K562 (cell line): ENCODE measurements around the gene ZFAND3.

Experiments used
- NR2C2 ChIP-seq, 2 experiments: fragments of 200-800 bp in 1 of 2; sonication (Bioruptor generic) in 1 of 2; sonication (generic) in 1 of 2; formaldehyde crosslinking in 1 of 2; IDR thresholded peaks; 2 replicates each; pipeline versions ENCODE4 v1.6.1 to v1.8.0; 2016 to 2022; ENCODE audit warnings: mild to moderate bottlenecking in 1 of 2, missing compliant biosample characterization in 1 of 2, missing genetic modification characterization in 1 of 2, missing genetic modification reagents in 1 of 2
- TRIM28 ChIP-seq: fragments of 450-650 bp; IDR thresholded peaks from 2 replicates; pipeline ENCODE4 v1.6.1; 2017

DNA sequence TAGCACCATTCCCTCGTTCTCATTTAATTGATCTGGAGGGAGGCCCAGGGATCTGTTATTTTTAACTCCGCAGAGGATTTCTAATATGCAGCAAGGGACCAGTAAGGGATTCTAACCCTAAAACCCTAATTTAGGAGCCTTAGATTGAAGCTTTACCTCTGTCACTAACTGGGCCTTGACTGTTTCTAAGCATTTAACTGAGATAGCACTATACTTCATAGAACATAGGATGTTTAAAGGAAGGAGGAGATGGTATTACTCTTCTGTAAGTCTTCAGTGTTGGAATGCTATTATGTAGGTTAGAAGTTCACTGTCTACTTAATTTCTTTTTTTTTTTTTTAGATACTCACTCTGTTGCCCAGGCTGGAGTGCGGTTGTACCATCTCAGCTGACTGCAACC lies 242.5 kb downstream of the ZFAND3 start:
- no peak for TF ChIP-seq NR2C2 (CRISPR knock-in tag; IDR thresholded peaks at IDR 0.05)
- no peak for TF ChIP-seq NR2C2 (tag; IDR thresholded peaks at IDR 0.05)
- TF ChIP-seq TRIM28, result no peak
